ENCODE results near the gene SMIM24.

DNA sequence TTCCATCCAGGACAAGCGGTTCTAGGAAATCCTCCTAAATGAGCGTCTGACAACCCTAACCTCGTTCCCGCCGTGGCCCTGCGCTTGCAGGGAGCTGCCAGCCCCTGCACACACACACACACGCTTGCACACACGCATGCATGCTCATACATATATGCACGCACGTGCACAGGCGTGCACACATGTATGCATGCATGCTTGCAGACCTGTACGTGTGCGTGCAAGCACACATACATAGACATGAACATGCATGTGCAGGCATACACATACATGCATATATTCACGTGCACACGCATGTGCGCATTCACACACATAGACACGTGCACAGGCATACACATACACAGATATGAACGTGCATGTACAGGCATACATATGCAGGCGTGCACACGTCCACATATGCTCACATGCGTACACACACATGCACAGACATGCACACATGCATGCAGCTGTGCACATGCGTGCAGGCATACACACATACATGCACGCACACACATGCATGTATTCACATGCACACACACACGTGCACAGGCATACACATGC, 35.6 kb downstream of the SMIM24 start:
- TF ChIP-seq, protein P1, sequence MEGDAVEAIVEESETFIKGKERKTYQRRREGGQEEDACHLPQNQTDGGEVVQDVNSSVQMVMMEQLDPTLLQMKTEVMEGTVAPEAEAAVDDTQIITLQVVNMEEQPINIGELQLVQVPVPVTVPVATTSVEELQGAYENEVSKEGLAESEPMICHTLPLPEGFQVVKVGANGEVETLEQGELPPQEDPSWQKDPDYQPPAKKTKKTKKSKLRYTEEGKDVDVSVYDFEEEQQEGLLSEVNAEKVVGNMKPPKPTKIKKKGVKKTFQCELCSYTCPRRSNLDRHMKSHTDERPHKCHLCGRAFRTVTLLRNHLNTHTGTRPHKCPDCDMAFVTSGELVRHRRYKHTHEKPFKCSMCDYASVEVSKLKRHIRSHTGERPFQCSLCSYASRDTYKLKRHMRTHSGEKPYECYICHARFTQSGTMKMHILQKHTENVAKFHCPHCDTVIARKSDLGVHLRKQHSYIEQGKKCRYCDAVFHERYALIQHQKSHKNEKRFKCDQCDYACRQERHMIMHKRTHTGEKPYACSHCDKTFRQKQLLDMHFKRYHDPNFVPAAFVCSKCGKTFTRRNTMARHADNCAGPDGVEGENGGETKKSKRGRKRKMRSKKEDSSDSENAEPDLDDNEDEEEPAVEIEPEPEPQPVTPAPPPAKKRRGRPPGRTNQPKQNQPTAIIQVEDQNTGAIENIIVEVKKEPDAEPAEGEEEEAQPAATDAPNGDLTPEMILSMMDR (IDR thresholded peaks at IDR 0.05): no peak
- no peak for TF ChIP-seq POLR2A (IDR thresholded peaks at IDR 0.05)

Data from lower leg skin (tissue), 3 donors.